Measurements from ENCODE around the gene WDR62.
A peak's percentile ranks its signal among the peaks of the same experiment; 100 is the strongest.

WDR62 gene

DNA sequence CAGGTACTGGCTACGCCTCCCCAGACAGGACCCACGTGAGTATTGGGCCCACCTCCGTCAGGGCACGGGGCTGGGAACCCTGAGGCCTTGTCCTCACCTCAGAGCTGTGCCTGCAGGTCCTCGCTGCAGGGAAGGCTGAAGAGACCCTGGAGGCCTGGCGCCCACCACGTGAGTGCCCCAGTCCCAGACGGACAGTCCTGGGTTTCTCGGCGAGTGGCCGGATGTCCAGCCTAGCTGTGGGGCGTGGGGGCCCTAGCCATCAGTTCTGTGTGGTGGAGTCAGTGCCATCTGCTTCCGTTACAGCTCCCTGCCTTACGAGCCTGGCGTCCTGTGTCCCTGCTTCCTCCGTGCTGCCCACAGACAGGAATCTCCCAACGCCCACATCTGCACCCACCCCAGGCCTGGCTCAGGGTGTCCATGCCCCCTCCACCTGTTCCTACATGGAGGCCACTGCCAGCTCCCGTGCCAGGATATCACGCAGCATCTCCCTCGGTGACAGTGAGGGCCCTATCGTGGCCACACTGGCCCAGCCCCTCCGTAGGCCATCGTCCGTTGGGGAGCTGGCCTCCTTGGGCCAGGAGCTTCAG is 48.4 kb downstream of the WDR62 start:
- no peak overlapping the region for H3K4me3 ChIP-seq (ENCODE audit: low read depth, low read length)
- TF ChIP-seq, protein P1, sequence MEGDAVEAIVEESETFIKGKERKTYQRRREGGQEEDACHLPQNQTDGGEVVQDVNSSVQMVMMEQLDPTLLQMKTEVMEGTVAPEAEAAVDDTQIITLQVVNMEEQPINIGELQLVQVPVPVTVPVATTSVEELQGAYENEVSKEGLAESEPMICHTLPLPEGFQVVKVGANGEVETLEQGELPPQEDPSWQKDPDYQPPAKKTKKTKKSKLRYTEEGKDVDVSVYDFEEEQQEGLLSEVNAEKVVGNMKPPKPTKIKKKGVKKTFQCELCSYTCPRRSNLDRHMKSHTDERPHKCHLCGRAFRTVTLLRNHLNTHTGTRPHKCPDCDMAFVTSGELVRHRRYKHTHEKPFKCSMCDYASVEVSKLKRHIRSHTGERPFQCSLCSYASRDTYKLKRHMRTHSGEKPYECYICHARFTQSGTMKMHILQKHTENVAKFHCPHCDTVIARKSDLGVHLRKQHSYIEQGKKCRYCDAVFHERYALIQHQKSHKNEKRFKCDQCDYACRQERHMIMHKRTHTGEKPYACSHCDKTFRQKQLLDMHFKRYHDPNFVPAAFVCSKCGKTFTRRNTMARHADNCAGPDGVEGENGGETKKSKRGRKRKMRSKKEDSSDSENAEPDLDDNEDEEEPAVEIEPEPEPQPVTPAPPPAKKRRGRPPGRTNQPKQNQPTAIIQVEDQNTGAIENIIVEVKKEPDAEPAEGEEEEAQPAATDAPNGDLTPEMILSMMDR (conservative IDR thresholded peaks at IDR 0.05; ENCODE audit: low read depth, low read length): no peak
- no peak for DNase-seq (ENCODE audit: low read depth)

DNA sequence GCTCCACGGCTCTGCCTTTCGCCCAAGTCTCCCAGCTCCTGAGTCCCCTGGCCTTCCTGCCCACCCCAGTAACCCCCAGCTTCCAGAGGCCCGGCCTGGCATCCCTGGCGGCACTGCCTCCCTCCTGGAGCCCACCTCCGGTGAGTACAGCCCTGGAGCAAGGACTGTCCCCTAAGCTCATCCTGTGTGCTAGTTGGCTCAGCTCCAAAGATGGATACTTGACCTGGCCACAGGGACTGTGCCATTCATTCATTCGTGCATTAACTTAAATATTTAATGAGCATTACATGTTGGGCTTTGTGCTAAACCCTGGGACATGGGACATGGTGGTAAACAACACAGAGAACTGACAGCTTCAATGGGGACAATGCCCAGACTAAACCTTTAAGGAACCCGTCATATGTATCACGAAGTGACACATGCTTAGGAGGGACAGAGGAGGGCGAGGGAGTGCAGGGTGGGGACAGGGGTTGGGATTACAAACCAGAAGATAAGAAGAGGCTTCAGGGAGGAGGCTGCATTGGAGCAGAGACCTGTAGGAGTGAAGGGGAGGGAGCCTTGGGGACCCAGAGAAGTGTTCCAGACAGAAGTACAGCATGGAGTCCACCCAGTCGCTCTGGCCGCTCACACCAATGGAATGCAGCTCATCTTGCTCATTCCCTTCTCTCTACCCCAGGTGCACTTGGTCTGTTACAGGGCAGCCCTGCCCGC is 49.3 kb downstream of the WDR62 start:
- DNase-seq (ENCODE audit: low read depth): peak; percentile 13
- no peak overlapping the region for H3K4me3 ChIP-seq (ENCODE audit: low read depth, low read length)
- TF ChIP-seq, protein P1 (conservative IDR thresholded peaks at IDR 0.05; ENCODE audit: low read depth, low read length): no peak

DNA sequence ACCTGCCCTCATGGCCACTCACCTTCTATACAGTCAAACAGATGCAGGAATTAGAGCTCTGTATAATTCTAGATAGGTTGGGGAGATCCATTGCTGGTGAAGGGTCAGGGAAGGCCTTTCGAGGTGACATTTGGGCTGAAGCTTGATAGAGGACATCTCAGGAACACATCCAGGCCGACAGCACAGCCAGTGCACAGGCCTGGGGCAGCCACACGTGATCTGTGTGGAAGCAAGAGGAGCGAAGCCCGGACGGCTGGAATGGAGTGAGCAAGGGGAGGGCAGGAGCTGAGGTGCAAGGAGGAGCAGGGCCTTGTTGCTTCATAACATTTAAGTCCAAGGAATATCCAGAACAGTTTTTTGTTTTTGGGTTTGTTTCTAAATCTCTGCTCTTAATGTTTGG is 51.7 kb downstream of the WDR62 start:
- DNase-seq (ENCODE audit: low read depth): no peak
- no peak overlapping the region for H3K4me3 ChIP-seq (ENCODE audit: low read depth, low read length)
- TF ChIP-seq, protein P1 (conservative IDR thresholded peaks at IDR 0.05; ENCODE audit: low read depth, low read length): no peak

DNA sequence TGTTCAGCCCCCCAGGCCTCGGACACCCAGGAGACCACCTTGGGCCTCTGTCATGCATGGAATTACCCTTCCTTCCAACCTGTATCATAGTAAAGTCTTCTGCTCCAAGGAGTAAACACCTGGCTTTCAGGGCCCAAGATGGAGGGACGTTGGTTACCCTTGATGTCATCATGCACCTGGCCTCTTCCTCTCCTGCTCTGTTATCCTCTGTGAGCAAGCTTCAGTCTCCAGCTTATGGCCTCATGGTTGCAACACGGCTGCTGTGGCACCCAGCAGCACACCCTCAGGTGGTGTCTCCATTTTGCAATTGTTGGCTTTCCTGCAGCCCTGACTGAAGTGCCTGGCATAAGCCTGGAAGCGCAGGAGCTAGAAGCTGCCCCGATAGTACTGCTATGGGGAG is 52.3 kb downstream of the WDR62 start:
- DNase-seq (ENCODE audit: low read depth): no peak
- no peak overlapping the region for H3K4me3 ChIP-seq (ENCODE audit: low read depth, low read length)
- TF ChIP-seq, protein P1 (conservative IDR thresholded peaks at IDR 0.05; ENCODE audit: low read depth, low read length): no peak

DNA sequence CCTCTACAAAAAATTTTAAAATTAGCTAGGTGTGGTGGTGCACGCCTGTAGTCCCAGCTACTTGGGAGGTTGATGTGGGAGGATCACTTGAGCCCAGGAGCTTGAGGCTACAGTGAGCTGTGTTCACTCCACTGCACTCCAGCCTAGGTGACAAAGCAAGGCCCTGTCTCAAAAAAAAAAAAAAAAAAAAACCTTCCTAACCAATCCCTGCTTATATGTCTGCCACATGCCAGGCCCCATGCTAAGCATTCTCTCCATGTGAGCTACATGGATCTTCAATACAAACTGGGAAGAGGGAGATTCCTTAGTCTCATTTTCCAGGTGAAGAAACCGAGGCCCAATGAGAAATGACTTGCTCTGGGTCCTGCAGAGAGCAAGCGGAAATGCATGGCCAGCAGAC is 54.0 kb downstream of the WDR62 start:
- no peak for DNase-seq (ENCODE audit: low read depth)
- no peak overlapping the region for H3K4me3 ChIP-seq (ENCODE audit: low read depth, low read length)
- TF ChIP-seq, protein P1 (conservative IDR thresholded peaks at IDR 0.05; ENCODE audit: low read depth, low read length): no peak

DNA sequence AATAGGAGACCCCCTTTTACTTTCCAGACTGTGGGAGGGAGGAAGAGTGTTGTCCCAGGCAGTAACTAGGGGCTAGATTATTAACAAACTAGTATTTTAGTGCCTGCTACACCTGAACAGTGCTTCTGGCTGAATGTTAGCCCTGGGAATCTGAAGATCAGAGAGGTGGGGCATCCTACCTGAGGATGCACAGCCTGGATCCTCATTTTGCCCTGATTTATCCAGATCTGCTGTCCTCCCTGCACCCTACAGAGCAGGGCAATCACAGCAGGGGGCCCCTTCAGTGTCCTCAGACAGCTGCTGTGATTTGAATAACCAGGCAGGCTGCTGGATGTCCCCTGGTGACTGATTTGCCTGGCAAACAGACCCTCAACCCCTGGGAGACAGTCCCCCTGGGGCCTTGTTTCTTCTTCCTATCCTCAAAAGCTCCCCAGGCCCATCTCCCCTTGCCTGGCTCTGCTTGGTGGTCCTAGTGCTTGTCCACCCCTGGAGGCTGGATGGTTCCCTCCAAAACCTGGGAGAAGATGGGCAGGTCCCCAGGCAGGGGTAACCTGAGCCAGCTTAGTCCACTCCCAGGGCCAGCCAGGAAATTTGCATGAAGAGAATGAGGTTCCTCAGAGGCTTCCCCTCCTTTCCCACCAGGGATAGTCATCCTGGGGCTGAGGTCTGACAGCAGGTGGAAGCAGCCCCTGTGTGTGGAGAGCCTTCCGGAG is 55.9 kb downstream of the WDR62 start, which contains the start of gene OVOL3:
Gene OVOL3 (plus strand): TSS at position 657 of the 713 bp plus-strand sequence. CDS start 60 bp downstream, outside the sequence.
- TF ChIP-seq, protein P1 (conservative IDR thresholded peaks at IDR 0.05; ENCODE audit: low read depth, low read length): no peak
- no peak for DNase-seq (ENCODE audit: low read depth)
- H3K4me3 ChIP-seq (ENCODE audit: low read depth, low read length): no peak within 1 kb of the TSS
